K562 (cell line): ENCODE measurements around the gene NACA. TPM values are rescaled to one million over a fixed set of nuclear protein-coding genes. Genes with fewer than 3 reads are reported as not detected.

ENCODE experiments used
- CAMTA2 ChIP-seq: fragments of 250-450 bp; sonication (Bioruptor Pico); conservative IDR thresholded peaks from 2 replicates; pipeline ENCODE4 v1.5.1; 2022
- DNMT1 ChIP-seq: fragments of 450-650 bp; IDR thresholded peaks from 2 replicates; pipeline ENCODE4 v1.6.1; 2016; ENCODE audit warnings: antibody characterized with exemption, mild to moderate bottlenecking
- EP400 ChIP-seq: fragments of 450-650 bp; IDR thresholded peaks from 2 replicates; pipeline ENCODE4 v1.6.1; 2017; ENCODE audit warnings: antibody characterized with exemption, mild to moderate bottlenecking, moderate library complexity
- HINFP ChIP-seq: fragments of 450-650 bp; conservative IDR thresholded peaks from 2 replicates; pipeline ENCODE4 v1.6.1; 2016; ENCODE audit warnings: missing genetic modification characterization, low read depth, mild to moderate bottlenecking, control low read depth, missing compliant biosample characterization
- HMBOX1 ChIP-seq: sonication (generic); IDR thresholded peaks from 2 replicates; pipeline ENCODE4 v1.6.1; 2016
- MCM2 ChIP-seq: fragments of 450-650 bp; IDR thresholded peaks from 2 replicates; pipeline ENCODE4 v1.6.1; 2017; ENCODE audit warnings: low read depth, mild to moderate bottlenecking
- MYC ChIP-seq, 2 experiments: fragments of 250-450 bp in 1 of 2; sonication (Bioruptor Pico) in 1 of 2; IDR thresholded peaks; 2 replicates each; pipeline versions ENCODE4 v1.5.1 to v1.6.1; 2012 to 2021; ENCODE audit warnings: low read depth in 2 of 2, borderline replicate concordance in 1 of 2, improper control_type of control experiment in 1 of 2, low read length in 1 of 2, mild to moderate bottlenecking in 1 of 2, moderate library complexity in 1 of 2
- MYNN ChIP-seq, 2 experiments: sonication (generic); formaldehyde crosslinking in 1 of 2; IDR thresholded peaks; 2 replicates each; pipeline versions ENCODE4 v1.5.0 to v1.6.1; 2016 to 2020; ENCODE audit warnings: antibody characterized with exemption in 1 of 2, missing genetic modification reagents in 1 of 2
- NUFIP1 ChIP-seq: fragments of 450-650 bp; IDR thresholded peaks from 2 replicates; pipeline ENCODE4 v1.6.1; 2018; ENCODE audit not compliant: partially characterized antibody
- PURB ChIP-seq: sonication (generic); formaldehyde crosslinking; IDR thresholded peaks from 2 replicates; pipeline ENCODE4 v1.9.0; 2021; ENCODE audit warnings: low read depth, mild to moderate bottlenecking, missing genetic modification reagents
- SMARCA5 ChIP-seq: fragments of 450-650 bp; IDR thresholded peaks from 2 replicates; pipeline ENCODE4 v1.6.1; 2016
- SOX6 ChIP-seq: fragments of 450-650 bp; IDR thresholded peaks from 2 replicates; pipeline ENCODE4 v1.6.1; 2014; ENCODE audit warnings: mild to moderate bottlenecking
- TBP ChIP-seq: optimal IDR thresholded peaks from 2 replicates; pipeline ENCODE3; 2011; ENCODE audit warnings: low read depth, low read length, improper control_type of control experiment
- TFAP4 ChIP-seq: sonication (generic); formaldehyde crosslinking; IDR thresholded peaks from 2 replicates; pipeline ENCODE4 v1.8.0; 2022; ENCODE audit warnings: missing genetic modification reagents, mild to moderate bottlenecking, moderate library complexity, borderline replicate concordance
- THRAP3 ChIP-seq: fragments of 450-650 bp; IDR thresholded peaks from 2 replicates; pipeline ENCODE4 v1.6.1; 2016; ENCODE audit warnings: mild to moderate bottlenecking, inconsistent platforms, borderline replicate concordance
- XRCC3 ChIP-seq: fragments of 450-650 bp; IDR thresholded peaks from 2 replicates; pipeline ENCODE4 v1.6.1; 2017; ENCODE audit warnings: mild to moderate bottlenecking, moderate library complexity
- ZBTB1 ChIP-seq: sonication (generic); formaldehyde crosslinking; IDR thresholded peaks from 2 replicates; pipeline ENCODE4 v1.8.1; 2023; ENCODE audit warnings: missing genetic modification reagents, low read depth, mild to moderate bottlenecking, borderline replicate concordance
- ZBTB26 ChIP-seq: fragments of 450-650 bp; formaldehyde crosslinking; IDR thresholded peaks from 2 replicates; pipeline ENCODE4 v1.4.0; 2022; ENCODE audit warnings: missing genetic modification characterization
- ZKSCAN1 ChIP-seq: fragments of 150-350 bp; IDR thresholded peaks from 2 replicates; pipeline ENCODE4 v1.6.1; 2016; ENCODE audit warnings: low read depth, low read length
- ZNF212 ChIP-seq: fragments of 450-650 bp; formaldehyde crosslinking; IDR thresholded peaks from 2 replicates; pipeline ENCODE4 v1.4.0; 2020; ENCODE audit warnings: mild to moderate bottlenecking
- ZNF431 ChIP-seq: sonication (generic); formaldehyde crosslinking; IDR thresholded peaks from 2 replicates; pipeline ENCODE4 v1.8.0; 2022; ENCODE audit warnings: mild to moderate bottlenecking, missing genetic modification reagents
- polyA plus RNA-seq, 8 experiments: library from polyadenylated mRNA; depleted of rRNA in 4 of 8; stranded (reverse) in 5 of 8; unstranded in 3 of 8; fragments of >200 nt; fragmentation: Nextera tagmentation in 2 of 8; fragmentation: Illumina TruSeq in 1 of 8; extraction: Ambion mirVana in 2 of 8; extraction: Trizol in 1 of 8; gene quantifications; 2 replicates each; pipeline versions ENCODE4 v1.2.1 to v1.2.3, GENCODE V29; 2011 to 2014; ENCODE audit warnings: inconsistent platforms in 1 of 8, missing spikeins in 1 of 8
- total RNA-seq, 7 experiments: library from RNA; depleted of rRNA in 6 of 7; stranded (reverse); fragments of >200 nt in 6 of 7; fragmentation: Illumina TruSeq in 2 of 7; extraction: Trizol in 2 of 7; gene quantifications; 2 replicates each; pipeline versions ENCODE4 v1.2.1 to v1.2.3, GENCODE V29; 2011 to 2021; ENCODE audit warnings: low replicate concordance in 1 of 7

The NACA gene
- total and polyA plus RNA-seq, 9 of the 15 experiments (the other 6 are each of a cell fraction or from before 2014, with no cell fraction given), result 1,030 to 2,416 (median 1,645) TPM

- TF ChIP-seq TFAP4 (CRISPR knock-in tag), result peak; percentile 93
- no peak for TF ChIP-seq DNMT1
- TF ChIP-seq PURB (CRISPR knock-in tag), result no peak
- TF ChIP-seq ZBTB26 (CRISPR knock-in tag), result no peak
- TF ChIP-seq THRAP3, result peak; percentile 91; the same call in 1 of the 2 replicates
- no peak for TF ChIP-seq XRCC3
- no peak for TF ChIP-seq CAMTA2
- TF ChIP-seq MYC (IDR thresholded peaks at IDR 0.05; ENCODE audit: low read depth, low read length), result peak; percentile 100
- TF ChIP-seq MYC (CRISPR knock-in tag; IDR thresholded peaks at IDR 0.05; ENCODE audit: borderline replicate concordance, low read depth), result peak; percentile 98; the same call in 1 of the 2 replicates
- peak; percentile 72 for TF ChIP-seq ZNF431 (CRISPR knock-in tag)
- TF ChIP-seq MCM2, result no peak
- TF ChIP-seq NUFIP1, result no peak
- TF ChIP-seq SOX6, result peak; percentile 64; the same call in 1 of the 2 replicates
- TF ChIP-seq HMBOX1, result 0 out of 2 replicates have a peak, but pooled peaks have one; percentile 78
- TF ChIP-seq ZNF212 (CRISPR knock-in tag), result 0 out of 2 replicates have a peak, but pooled peaks have one; percentile 71
- peak; percentile 97 for TF ChIP-seq TBP
- peak; percentile 67; the same call in 1 of the 2 replicates for TF ChIP-seq HINFP (tag)
- TF ChIP-seq MYNN (IDR thresholded peaks at IDR 0.05), result no peak
- no peak for TF ChIP-seq MYNN (CRISPR knock-in tag; IDR thresholded peaks at IDR 0.05)
- peak; percentile 67; the same call in 1 of the 2 replicates for TF ChIP-seq ZBTB1
- peak; percentile 58; the same call in 1 of the 2 replicates for TF ChIP-seq ZKSCAN1
- TF ChIP-seq EP400, result peak; percentile 100
- no peak for TF ChIP-seq SMARCA5
Observed at GRCh38 chr12:56724972-56725722, at the start of gene NACA (continued).
